ENCODE results near the gene RAB6D. TPM values are rescaled to one million over a fixed set of nuclear protein-coding genes. Genes with fewer than 3 reads are reported as not detected.
"Not testable (repeated sequence)": the region's sequence is repeated elsewhere in the genome, so short reads cannot be mapped to it uniquely, and the experiment has no call there.

The RAB6D gene
- total RNA-seq, 1 donor from 2014 or later: 0.59 TPM

DNA sequence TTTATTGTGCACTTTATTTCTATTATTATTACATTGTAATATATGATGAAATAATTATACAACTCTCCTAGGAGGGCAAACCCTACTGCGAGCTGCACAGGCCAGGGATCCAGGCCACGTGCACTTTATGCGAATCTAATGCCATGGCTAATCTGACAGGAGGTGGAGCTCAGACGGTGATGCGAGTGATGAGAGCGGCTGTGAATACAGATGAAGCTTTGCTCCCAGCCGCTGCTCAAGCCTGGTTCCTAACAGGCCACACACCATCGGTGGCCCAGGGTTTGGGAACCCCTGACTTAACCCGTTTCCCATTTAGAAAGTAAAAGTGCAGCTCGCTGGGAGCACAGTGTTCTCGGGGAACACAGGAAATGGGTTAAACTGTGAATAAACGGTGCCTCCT lies 40.8 kb upstream of the RAB6D start:
- TF ChIP-seq, protein P1, sequence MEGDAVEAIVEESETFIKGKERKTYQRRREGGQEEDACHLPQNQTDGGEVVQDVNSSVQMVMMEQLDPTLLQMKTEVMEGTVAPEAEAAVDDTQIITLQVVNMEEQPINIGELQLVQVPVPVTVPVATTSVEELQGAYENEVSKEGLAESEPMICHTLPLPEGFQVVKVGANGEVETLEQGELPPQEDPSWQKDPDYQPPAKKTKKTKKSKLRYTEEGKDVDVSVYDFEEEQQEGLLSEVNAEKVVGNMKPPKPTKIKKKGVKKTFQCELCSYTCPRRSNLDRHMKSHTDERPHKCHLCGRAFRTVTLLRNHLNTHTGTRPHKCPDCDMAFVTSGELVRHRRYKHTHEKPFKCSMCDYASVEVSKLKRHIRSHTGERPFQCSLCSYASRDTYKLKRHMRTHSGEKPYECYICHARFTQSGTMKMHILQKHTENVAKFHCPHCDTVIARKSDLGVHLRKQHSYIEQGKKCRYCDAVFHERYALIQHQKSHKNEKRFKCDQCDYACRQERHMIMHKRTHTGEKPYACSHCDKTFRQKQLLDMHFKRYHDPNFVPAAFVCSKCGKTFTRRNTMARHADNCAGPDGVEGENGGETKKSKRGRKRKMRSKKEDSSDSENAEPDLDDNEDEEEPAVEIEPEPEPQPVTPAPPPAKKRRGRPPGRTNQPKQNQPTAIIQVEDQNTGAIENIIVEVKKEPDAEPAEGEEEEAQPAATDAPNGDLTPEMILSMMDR (IDR thresholded peaks at IDR 0.05; ENCODE audit: unreplicated experiment): no peak
- Mint-ChIP-seq H3K4me1 (ENCODE audit: unreplicated experiment) (peaks cover 2% of the 10 kb centered on the region), H3K4me3 (ENCODE audit: unreplicated experiment) (no peak overlapping the region), H3K36me3 (ENCODE audit: low read depth, unreplicated experiment) (no peaks in the 10 kb centered on the region), H3K9me3 (ENCODE audit: unreplicated experiment) (no peaks in the 10 kb centered on the region), H3K27me3 (ENCODE audit: unreplicated experiment) (peaks cover 6% of the 10 kb centered on the region), H3K27ac (ENCODE audit: unreplicated experiment) (no peak overlapping the region)
- no peak for DNase-seq (ENCODE audit: low spot score)

DNA sequence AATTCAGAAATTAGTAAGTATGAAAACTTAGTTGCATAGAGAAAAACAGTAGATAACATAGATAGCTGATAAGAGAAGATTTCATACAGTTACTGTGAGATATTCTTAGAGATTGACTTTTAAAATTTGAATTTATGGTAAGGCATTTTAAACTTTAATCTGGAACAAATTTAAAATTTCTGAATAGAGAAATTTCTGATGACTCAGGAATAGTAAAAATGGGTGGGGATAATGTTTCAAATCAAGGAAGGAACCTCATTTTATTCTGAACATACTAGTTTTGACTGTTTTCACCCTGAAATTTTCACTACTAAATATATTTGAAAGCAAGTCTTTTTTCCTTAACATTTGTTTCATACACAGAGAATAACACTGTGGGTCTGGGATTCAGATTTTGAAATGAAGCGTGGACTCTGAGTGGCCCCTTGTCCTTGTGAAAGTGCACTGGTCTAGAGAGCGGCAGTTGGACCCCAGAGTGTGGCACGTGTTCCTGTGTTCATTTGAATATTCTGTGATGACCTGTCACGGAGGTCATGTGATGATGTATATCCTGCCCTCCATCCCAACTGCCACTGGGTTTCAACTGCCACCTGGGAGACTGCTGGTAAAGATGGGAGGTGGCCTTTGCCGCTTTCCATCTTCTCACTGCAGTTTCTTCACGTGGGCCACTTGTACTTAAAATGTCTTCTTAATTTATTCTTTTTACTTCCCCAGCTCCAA lies 38.5 kb upstream of the RAB6D start:
- Mint-ChIP-seq H3K27ac (ENCODE audit: unreplicated experiment) (no peak overlapping the region), H3K4me3 (ENCODE audit: unreplicated experiment) (no peak overlapping the region), H3K27me3 (ENCODE audit: unreplicated experiment) (peaks cover 6% of the 10 kb centered on the region), H3K9me3 (ENCODE audit: unreplicated experiment) (no peaks in the 10 kb centered on the region), H3K36me3 (ENCODE audit: low read depth, unreplicated experiment) (no peaks in the 10 kb centered on the region), H3K4me1 (ENCODE audit: unreplicated experiment) (peaks cover 2% of the 10 kb centered on the region)
- TF ChIP-seq, protein P1 (IDR thresholded peaks at IDR 0.05; ENCODE audit: unreplicated experiment): no peak
- no peak for DNase-seq (ENCODE audit: low spot score)

DNA sequence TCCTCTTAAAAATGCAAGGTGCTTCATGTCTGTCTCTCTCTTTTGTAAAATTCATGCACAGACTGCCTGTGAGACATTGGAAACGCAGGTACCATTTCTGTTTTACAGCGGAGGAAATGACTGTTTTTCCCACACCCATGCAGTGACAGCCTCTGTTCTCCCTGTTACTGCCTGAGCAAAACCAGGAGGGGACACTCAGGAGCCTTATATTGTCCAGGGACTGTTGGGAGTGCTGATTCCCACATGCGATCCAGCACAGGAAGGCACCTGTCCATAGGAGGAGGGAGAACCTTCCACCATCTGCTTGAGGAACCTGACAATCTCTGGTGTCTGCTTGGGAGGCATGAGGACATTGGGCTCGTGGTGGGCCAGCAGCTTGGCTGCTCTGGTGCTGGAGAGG lies 36.9 kb upstream of the RAB6D start:
- Mint-ChIP-seq H3K27ac (ENCODE audit: unreplicated experiment) (no peak overlapping the region), H3K27me3 (ENCODE audit: unreplicated experiment) (peaks cover 6% of the 10 kb centered on the region), H3K4me1 (ENCODE audit: unreplicated experiment) (peaks cover 2% of the 10 kb centered on the region), H3K9me3 (ENCODE audit: unreplicated experiment) (no peaks in the 10 kb centered on the region), H3K36me3 (ENCODE audit: low read depth, unreplicated experiment) (no peaks in the 10 kb centered on the region), H3K4me3 (ENCODE audit: unreplicated experiment) (no peak overlapping the region)
- no peak for DNase-seq (ENCODE audit: low spot score)
- TF ChIP-seq, protein P1 (IDR thresholded peaks at IDR 0.05; ENCODE audit: unreplicated experiment): no peak

- not testable (repeated sequence) for H3K4me1 Mint-ChIP-seq (ENCODE audit: unreplicated experiment); H3K4me3 Mint-ChIP-seq (ENCODE audit: unreplicated experiment)
Measured at GRCh38 chr2:131400441-131400840, 36.5 kb upstream of the RAB6D start.

GRCh38 chr2:131396209-131396608 lies 32.2 kb upstream of the RAB6D start:
- H3K4me3 Mint-ChIP-seq (ENCODE audit: unreplicated experiment); H3K9me3 Mint-ChIP-seq (ENCODE audit: unreplicated experiment); H3K36me3 Mint-ChIP-seq (ENCODE audit: low read depth, unreplicated experiment); H3K27ac Mint-ChIP-seq (ENCODE audit: unreplicated experiment); H3K4me1 Mint-ChIP-seq (ENCODE audit: unreplicated experiment); DNase-seq (ENCODE audit: low spot score); H3K27me3 Mint-ChIP-seq (ENCODE audit: unreplicated experiment): not testable (repeated sequence)

More at GRCh38 chr2:131400441-131400840, 36.5 kb upstream of the RAB6D start:
- H3K27ac Mint-ChIP-seq (ENCODE audit: unreplicated experiment); H3K9me3 Mint-ChIP-seq (ENCODE audit: unreplicated experiment); H3K36me3 Mint-ChIP-seq (ENCODE audit: low read depth, unreplicated experiment); H3K27me3 Mint-ChIP-seq (ENCODE audit: unreplicated experiment); DNase-seq (ENCODE audit: low spot score): not testable (repeated sequence)

DNA sequence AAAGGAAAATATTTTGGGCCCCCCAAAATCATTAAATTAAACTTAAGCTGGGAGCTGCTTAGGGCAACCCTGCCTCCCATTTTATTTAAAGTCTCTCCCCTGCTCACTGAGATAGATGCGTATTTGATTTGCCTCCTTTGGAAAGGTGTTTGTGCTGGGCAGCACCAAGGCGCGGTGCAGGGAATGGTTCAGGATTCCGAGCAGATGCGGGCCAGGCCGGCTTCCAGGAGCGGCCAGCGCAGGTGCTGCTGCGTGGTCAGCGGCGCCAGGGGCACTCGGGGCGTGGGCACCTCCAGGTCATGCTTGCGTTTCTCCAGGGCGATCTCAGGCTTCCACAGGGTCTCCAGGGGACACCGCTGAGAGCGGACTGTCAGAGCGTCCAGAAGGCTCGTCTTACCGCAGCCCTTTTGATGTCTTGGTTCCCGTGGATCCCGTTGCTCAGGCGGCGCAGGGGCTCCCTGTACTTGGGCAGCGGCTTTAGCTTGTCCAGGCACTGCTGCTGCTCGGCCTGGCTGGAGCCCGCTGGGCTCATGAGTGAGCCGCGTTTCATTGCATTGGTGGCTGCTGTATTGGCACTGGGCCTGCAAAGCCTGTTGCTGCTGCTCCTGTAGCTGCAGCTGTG lies 31.2 kb upstream of the RAB6D start:
- H3K9me3 Mint-ChIP-seq (ENCODE audit: unreplicated experiment); H3K36me3 Mint-ChIP-seq (ENCODE audit: low read depth, unreplicated experiment); H3K27me3 Mint-ChIP-seq (ENCODE audit: unreplicated experiment); H3K4me3 Mint-ChIP-seq (ENCODE audit: unreplicated experiment); H3K27ac Mint-ChIP-seq (ENCODE audit: unreplicated experiment); H3K4me1 Mint-ChIP-seq (ENCODE audit: unreplicated experiment); DNase-seq (ENCODE audit: low spot score): not testable (repeated sequence)
